ENCODE data around the gene SAP30BP. TPM values are rescaled to one million over a fixed set of nuclear protein-coding genes. Genes with fewer than 3 reads are reported as not detected.

SAP30BP gene
- total and polyA plus RNA-seq, 2 of the 8 experiments (the other 6 are each of a cell fraction or from before 2014, with no cell fraction given), result 63.3 to 79.9 TPM

- TF ChIP-seq JUND (IDR thresholded peaks at IDR 0.05; ENCODE audit: low read length), result no peak
Measured at GRCh38 chr17:75628425-75628824, 38.7 kb upstream of the SAP30BP start (continued).

Data from H1 (cell line).